B cell (primary cell): ENCODE measurements around the gene STON2.

Experiments
- EZH2 ChIP-seq: IDR thresholded peaks from 2 replicates; pipeline ENCODE4 v1.6.1; 2012; ENCODE audit warnings: borderline replicate concordance, low read depth, mild to moderate bottlenecking, moderate library complexity, low read length; ENCODE audit not compliant: insufficient read depth, poor library complexity, severe bottlenecking
- TF ChIP-seq, protein P1 (sequence below): fragments of 200-600 bp; IDR thresholded peaks from one replicate; pipeline ENCODE4 v1.8.0; 2022; ENCODE audit warnings: antibody characterized with exemption, mild to moderate bottlenecking

DNA sequence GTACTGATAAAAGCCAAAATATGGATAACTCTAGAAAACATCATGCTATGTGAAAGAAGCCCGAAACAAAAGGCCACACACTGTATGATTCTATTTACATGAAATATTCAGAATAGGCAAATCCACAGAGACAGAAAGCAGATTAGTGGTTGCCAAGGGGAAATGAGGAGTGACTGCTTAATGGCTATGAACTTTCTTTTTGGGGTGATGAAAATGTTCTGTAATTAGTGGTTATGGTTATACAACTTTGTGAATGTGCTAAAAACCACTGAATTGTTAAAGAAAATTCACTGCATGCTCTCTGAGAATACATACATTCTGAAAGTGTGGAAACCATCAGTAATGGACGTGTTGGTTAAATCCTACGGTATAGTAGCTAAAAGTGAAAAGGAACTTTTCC is 39.9 kb upstream of the STON2 start:
- TF ChIP-seq, protein P1, sequence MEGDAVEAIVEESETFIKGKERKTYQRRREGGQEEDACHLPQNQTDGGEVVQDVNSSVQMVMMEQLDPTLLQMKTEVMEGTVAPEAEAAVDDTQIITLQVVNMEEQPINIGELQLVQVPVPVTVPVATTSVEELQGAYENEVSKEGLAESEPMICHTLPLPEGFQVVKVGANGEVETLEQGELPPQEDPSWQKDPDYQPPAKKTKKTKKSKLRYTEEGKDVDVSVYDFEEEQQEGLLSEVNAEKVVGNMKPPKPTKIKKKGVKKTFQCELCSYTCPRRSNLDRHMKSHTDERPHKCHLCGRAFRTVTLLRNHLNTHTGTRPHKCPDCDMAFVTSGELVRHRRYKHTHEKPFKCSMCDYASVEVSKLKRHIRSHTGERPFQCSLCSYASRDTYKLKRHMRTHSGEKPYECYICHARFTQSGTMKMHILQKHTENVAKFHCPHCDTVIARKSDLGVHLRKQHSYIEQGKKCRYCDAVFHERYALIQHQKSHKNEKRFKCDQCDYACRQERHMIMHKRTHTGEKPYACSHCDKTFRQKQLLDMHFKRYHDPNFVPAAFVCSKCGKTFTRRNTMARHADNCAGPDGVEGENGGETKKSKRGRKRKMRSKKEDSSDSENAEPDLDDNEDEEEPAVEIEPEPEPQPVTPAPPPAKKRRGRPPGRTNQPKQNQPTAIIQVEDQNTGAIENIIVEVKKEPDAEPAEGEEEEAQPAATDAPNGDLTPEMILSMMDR, result no peak
- TF ChIP-seq EZH2, result no peak
